NAMALWA (cell line): ENCODE results near the gene EFCAB11.
A peak's percentile ranks its signal among the peaks of the same experiment; 100 is the strongest.

ENCODE experiments used
- DNase-seq: peaks from one replicate; pipeline ENCODE4 v3.0.0-alpha.2; 2015; ENCODE audit warnings: low spot score

Gene EFCAB11

DNA sequence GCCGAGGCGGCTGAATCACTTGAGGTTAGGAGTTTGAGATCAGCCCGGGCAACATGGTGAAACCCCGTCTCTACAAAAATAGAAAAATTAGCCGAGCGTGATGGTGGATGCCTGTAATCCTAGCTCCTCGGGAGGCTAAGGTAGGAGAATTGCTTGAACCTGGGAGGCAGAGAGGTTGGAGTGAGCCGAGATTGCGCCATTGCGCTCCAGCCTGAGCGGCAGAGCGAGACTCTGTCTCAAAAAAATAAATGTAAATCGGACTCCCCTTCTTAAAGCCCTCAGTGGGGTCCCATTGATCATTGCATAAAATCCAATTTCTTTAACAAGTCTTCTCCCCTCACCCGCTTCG is 2.1 kb upstream of the EFCAB11 start:
- no peak for DNase-seq

DNA sequence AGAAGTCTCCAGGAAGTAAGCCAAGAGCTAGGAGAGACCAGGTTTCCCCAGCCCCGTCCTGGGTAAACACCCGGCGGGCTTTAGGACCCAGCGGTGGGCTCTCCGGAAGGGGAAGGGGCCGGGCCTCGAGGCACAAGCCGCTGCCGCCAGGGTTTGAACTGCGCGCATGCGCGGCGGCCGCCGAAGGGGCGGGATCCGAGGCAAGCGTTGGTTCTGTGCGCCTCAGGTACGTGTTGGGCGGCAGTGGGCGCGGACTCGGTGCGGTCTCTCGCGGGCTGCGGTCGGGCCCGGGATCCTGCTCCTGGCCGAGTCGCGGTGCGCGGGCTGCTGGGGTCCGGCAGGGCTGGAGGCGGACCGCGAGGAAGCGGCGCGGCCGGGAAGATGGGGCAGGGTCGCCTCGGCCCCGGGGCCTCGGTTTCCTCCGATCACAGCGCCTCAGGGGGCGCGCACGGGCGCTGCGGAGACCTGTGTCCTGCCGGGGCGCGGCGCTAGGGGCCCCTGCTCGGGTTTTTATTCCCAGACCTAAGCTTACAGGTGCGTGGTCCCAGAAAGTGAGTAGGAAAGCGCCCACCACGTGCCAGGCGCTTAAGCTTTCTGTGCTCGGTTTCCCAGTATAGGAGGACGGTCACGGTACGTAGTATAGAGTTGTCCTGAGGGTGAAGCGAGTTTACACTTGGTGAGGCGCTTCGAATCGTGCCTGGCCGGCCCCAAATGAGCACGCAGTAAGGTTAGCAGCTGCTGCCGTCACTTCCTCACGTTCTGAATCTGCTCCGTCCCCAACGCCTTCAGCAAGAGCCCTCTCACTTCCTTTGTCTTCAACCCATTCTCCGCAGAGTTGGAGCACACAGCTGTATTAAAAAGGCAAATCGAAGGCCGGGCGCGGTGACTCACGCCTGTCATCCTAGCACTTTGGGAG is 1.5 kb upstream of the EFCAB11 start, which contains the start of gene TDP1:
Gene TDP1 (plus strand): TSS at position 183 of the 916 bp plus-strand sequence. CDS start 7,188 bp downstream, outside the sequence.
- peak; percentile 97 for DNase-seq

DNA sequence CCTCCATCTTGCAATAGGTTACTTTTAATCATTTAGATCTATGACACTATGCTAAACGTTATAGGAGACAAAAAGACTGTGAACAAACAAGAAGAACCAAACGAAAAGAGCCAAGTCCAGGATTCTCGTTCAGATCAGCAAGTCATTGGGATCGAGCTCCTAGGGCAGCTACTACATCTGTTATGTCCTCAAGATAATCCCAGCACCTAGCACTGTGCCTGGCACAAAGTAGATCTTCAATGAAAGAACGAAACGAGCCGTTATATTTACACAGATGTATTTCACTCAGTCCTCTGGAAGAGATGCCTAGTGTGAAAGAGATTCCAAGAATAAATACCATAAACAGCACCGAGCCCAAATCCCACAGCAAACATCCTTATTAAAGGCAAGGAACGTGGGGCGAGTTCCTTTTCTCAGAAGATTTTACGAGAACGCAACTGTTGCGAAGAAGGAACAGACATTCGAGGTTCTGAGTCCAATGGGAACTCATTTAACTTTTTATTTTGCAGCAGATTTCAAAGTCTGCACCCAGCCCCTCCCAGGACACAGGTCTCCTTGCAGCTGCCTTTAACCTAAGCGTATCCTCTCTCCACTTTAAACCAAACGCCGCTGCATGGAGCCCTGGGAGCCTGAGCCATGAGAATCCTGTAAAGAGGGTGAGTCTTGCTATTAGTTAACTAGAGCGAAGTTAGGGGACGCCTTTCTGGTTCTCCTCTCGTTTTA is 653 bp upstream of the EFCAB11 start:
- DNase-seq = no peak

DNA sequence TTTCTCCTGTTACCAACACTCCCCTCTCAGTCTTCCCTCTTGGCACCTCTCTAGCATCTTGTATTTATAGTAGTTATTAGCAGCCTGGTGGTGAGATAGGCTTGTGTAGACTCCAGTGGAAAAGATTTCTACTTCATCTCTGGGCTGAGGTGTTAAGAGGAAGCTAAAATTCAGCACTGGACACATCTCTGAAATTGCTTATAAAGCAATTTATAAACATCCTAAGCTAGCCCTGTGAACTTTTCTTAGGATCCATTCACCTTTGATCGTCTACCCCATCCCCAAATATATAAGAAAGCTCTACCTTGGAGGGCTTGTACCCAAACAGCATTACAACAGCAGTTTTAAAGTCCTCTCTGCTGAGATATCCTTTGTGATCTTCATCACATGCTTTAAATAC is 928 bp downstream of the EFCAB11 start:
- DNase-seq = no peak

DNA sequence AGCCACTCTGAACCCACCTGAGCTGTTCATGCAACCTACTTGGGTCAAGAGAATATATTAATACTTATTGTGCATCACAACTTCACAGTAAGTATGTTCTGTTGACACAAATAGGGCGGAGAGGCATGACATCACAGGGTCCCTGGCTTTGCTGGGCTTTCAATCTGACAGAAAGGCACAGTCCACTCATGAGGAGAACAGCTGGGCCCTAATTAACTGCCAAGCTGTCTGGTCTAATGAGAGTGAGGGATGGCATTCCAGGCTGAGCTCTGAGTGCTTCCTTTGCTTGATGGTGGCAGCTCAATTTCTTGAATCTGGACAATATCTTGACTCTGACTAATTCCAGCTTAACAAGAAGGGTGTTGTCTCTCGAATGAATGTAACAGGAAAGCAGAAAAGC is 2.0 kb downstream of the EFCAB11 start:
- DNase-seq = no peak

DNA sequence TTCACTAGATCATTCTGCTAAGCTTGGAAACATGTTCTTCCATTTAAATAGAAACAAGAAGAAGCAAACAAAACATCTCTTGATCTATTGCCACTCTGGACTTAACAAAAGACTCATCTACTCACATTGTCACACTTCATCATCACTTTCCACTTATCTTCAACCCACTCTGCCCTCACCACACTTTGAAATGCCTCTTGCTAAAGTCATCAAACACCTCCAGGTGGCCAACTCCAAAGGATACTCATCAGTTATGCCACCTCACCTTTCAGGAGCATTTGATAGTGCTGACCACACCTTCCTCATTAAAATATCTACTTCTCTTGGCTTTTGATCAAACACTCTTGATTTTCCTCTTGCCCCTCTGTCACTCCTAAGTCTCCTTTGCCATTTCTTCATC is 7.2 kb downstream of the EFCAB11 start:
- DNase-seq = no peak

DNA sequence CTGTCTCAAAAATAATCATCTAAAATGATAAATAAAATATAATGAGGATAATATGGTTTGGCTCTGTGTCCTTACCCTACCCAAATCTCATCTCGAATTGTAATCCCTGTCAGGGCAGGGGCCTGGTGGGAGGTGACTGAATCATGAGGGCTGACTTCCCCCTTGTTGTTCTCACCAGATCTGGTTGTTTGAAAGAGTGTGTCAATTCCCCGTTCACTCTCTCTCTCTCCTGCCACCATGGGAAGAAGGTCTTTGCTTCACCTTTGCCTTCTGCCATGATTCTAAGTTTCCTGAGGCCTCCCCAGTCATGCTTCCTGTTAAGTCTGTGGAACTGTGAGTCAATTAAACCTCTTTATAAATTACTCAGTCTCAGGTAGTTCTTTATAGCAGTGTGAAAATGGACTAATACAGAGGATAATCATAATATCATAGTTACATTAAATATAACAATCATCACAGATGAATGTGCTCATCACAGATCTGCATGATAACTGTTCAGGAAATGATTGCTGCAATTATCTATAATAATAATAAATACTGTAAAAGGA is 12.6 kb downstream of the EFCAB11 start:
- DNase-seq = no peak

DNA sequence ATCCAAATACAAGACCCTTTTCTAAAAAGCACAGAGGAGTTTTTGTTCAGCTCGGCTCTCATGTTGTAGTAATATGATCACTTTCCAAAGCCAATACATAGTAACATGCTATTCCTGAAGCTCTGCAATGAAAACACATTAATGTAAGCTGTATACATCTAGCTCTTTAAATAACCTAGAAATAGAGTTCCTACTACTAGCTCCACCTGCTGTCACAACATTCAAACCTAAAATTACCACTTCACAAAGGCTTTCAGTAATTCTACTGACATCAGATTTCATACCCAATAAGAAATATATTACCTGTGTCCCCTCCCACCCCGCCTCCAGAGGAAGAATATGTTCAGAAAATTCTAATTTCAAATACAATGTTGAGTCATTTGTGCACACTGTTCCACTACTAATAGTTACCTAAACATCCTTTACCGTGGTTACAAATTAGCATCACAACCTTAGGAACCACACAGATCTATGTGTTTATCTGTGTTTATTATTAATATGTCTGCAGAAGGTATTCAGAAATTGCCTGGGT is 17.8 kb downstream of the EFCAB11 start:
- DNase-seq = peak; percentile 16

DNA sequence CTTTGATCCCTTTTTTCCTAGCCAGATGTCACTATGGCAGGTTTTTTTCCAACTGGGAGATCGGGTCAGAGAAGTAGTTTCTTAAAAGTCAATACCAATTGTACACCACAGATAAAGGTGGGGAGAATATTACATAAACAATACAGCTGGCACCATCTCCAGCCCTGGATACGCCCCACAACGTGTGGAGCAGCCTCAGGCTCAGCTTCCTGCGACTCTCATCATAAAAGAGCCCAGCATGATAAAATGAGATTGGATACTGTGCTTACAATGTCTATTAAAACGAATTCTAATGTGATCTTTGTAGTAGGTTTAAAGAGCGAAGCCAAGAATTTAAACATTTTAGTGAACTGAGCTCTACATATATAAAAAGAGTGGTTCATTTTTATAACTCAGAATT is 21.5 kb downstream of the EFCAB11 start:
- DNase-seq = no peak

DNA sequence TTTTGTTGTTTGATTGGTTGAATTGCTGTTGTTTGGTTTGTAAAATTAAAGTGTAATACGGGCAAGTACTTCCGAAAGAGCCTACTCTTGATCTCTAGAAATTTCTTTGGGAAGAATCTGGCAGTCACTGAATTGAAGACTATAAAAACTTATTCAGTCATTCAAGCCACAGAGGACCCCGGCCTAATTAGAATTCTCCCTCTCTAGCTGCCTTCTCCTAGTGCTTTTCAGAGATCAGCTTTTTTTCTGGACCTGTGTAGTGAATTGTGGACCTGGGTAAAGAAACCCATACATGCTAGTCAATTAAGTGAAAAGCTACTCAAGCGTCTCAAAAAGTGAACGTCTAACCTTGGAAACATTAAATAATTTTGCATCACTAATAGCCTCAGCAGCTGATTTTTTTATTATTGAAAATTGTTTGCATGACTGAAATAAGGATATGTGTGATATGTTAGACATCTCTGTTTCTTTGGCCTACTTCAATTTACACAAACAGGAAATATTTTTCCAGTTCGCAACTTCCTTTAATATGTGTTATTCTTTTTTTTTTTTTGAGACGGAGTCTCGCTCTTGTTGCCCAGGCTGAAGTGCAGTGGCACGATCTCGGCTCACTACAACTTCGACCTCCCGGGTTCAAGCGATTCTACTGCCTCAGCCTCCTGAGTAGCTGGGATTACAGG is 27.2 kb downstream of the EFCAB11 start:
- no peak for DNase-seq

DNA sequence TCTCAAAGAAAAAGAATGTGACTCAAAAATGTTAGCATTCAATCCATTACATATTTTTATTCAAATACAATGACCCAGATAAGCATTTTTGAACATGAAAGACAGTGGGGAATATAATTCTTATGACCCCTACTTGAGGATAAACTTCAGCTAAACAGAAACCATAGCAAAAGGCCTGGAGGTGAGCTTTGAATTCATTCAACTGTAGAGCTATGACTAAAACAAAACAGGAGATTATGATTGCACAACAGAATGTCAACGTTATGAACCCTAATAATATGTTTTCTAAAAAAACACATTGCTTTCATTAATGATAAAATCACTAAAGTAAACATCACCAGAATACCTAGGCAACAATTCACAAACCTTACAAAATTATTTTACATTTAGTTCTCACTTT is 27.8 kb downstream of the EFCAB11 start:
- DNase-seq = no peak

DNA sequence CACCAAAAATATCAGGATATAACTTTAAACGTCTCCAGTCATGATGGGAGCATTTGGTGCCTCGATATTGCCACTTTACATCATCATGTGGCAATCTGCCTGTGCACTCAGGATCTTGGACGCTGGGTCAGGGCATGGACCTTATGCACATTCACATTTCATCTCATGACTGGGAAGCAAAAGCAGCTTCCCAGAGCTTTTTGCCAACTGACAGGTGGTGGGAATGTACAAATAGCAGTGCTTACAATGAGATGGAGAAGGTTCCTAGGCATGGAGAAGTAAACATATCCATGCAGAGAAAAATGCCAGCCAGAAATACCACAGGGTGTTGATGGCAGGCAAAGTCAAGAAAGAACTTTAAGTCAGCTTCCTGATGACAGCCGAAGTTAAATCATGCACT is 30.3 kb downstream of the EFCAB11 start:
- DNase-seq = no peak

DNA sequence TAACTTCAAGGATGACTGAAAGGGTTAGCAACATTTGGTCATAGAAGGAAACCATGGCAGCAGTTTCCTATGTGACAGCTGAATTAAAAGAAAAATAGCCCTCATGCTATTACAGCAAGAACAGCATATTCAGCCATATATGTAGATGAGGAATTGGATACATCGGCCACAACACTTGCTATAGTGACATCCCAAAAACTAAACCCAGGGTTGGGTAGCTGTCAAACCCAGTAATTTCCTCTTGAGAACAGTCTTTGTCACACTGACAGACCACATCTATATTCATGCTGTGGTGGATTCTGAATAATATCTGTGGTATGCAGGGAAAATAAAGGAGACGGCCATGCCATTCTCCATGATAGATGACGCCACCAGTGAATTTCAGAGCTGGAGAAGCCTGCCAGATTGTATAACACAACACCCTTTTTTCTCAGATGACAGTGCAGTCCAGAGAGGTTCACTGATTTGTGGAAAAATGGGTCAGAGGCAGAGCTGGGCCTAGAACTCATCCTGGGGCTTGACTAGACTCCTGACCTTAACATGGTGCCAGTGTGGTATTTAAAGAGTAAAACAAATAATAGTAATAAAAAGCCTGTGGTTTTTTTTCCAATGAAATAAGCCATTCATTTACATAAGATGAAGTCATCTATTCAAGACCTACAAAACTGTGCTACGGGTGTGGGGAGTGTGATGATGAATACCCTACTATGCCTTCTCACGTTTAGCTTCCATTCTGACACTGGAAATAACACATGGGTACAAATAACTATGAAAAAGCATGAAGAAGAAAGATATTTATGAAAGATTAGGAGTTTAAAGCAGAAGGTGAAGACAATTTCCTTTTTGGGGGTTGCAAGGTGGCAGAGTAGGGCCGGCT is 32.3 kb downstream of the EFCAB11 start:
- no peak for DNase-seq

DNA sequence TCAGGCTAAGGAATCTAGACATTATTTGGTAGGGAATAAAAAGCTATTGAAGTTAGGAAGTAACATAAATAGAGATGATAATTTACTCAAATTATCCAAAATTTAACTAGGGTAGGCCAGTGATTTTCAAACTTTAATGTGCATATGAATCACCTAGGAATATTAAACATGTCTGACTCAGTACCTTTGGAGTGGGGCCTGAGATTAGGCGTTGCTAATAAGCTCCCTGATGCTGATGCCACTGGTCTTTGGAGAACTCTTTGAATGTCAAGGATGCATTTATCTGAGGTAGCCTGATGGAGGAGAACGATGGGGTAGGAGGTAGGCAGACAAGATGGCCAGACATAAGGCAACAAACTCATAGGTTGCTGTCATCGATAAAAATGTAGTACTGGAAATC is 33.2 kb downstream of the EFCAB11 start:
- no peak for DNase-seq

DNA sequence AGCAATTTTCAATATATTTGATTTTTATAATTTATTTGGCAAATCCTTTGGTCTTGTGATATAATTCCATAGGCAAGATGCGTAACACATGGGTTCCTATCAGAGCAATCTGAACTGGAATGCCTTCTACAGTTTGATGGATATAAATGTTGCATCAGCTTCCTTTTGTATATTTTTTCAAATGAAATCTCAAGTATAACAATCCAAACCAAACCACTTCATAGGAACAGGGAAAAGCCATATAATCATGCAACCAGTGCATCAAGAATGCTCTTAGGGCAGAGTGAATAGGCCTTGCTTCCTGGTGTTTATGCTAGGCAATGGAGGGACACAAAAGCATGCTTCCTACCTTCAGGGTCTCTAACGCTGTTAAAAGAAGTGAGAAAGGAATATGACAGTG is 34.5 kb downstream of the EFCAB11 start:
- DNase-seq = no peak

DNA sequence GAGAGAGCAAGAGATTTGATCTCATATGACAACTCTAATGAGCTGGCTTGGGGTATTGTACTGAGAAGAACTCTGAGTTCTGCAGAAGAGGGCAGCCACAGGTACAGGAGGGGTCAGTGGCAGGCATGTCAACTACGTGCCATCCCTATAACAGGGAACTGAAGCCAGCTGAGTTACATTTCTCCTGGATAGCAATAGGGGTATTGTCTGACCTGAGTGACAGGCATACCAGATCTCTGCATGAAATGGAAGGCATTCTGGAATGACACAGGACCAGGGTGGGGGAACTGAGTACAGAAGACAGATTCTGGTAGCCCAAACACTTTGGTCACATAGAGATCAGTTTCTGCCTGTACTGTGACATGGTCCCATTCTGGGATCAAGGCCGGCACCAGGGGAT is 35.8 kb downstream of the EFCAB11 start:
- no peak for DNase-seq

DNA sequence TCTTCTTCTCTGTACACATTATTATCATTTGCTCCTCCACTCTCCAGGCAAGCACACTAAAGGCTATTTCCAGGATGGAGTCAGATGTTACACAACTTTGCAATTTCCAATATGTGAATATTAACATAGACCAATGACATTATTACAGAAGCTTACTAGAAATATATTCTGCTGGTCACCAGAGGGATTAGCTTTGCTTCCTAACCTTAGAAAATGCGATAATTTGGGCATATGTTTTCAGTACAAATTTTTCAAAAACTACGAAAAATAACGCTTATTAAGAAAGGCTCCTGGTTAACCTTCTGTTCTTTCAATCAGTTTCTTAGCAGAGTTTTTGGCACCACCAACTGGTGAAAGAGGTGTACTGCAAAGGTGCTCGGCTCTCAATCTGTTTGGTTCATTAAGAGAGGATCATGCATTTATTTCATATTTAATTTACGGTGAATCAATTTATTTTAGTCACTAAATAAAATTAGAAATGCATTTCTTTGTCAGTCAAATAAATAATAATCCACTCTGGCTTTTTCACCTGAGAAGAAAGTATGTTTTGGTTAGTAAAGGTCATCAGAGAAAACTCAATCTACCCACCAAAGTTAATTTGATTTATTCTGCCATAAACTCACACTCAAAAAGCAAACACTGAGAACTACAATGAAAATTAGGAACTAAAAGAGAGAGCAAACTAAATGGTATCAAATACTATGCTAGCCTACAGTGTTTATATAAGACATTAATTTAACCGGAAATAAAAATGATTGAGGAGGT is 39.2 kb downstream of the EFCAB11 start:
- peak; percentile 78 for DNase-seq

DNA sequence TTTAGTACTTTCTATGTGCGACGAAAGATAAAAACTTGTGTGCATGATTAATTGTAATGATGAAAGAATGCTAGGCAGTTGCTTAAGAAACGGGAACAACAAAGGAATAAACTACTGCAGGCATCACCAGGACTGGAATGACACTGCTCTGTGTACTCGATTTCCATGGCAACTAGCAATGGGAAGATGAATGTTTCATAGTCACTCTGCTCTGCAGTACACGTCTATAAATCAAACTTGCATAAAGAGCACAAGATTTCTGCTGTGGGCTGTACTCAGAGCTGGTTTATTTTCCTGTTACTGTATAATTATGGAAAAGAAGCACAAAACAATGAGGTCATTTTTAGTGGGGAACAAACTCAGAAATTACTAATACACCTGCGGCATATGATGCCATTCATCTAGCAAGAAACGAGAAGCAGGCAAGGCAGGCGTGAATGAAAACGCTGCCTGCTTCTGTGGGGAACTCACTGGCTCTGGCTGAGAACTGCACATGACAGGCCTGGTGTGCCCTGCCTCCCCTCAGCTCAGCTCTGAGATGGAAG is 41.8 kb downstream of the EFCAB11 start:
- no peak for DNase-seq

DNA sequence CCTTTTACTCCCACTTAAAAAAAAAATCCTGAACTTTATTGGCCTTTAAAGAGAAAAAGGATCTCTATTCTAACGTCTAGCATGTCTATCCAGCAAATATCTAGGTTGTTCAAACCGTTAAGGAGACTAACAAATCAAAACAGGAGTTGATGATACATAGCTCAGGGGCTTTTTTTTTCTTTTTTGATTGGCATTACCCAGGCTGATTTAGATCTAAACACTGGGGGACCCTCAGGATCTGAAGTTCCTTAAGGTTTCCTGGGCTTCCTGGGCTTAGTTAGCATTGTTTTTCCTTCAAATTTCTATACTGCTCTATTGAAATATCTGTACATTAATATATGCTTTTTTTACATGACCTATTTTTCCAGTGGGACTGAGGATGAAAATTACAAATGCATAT is 42.3 kb downstream of the EFCAB11 start:
- no peak for DNase-seq
